K562 (cell line): Measurements from ENCODE around the gene FAM83D. TPM values are rescaled to one million over a fixed set of nuclear protein-coding genes. Genes with fewer than 3 reads are reported as not detected.

Experiments
- CTCF ChIP-seq, 3 experiments: IDR thresholded peaks in 2 of 3; conservative IDR thresholded peaks in 1 of 3; 2 replicates each; pipeline ENCODE4 v1.5.1; 2011 to 2012; ENCODE audit warnings: low read length in 3 of 3, mild to moderate bottlenecking in 3 of 3, control low read depth in 2 of 3, improper control_type of control experiment in 1 of 3, inconsistent platforms in 1 of 3, low read depth in 1 of 3, mixed read lengths in 1 of 3, moderate library complexity in 1 of 3; ENCODE audit not compliant: insufficient read depth in 2 of 3
- DACH1 ChIP-seq: fragments of 450-650 bp; IDR thresholded peaks from 2 replicates; pipeline ENCODE4 v1.6.1; 2018; ENCODE audit not compliant: partially characterized antibody
- EP400 ChIP-seq: fragments of 450-650 bp; IDR thresholded peaks from 2 replicates; pipeline ENCODE4 v1.6.1; 2017; ENCODE audit warnings: antibody characterized with exemption, mild to moderate bottlenecking, moderate library complexity
- FOXM1 ChIP-seq, 2 experiments: fragments of 450-650 bp in 1 of 2; sonication (generic) in 1 of 2; formaldehyde crosslinking in 1 of 2; IDR thresholded peaks; 2 replicates each; pipeline versions ENCODE4 v1.6.1 to v1.9.0; 2017 to 2022; ENCODE audit warnings: low read depth in 2 of 2, mild to moderate bottlenecking in 2 of 2, missing genetic modification reagents in 1 of 2, moderate library complexity in 1 of 2
- HDGF ChIP-seq: fragments of 450-650 bp; IDR thresholded peaks from 2 replicates; pipeline ENCODE4 v1.6.1; 2016
- HMGXB4 ChIP-seq: sonication (generic); formaldehyde crosslinking; IDR thresholded peaks from 2 replicates; pipeline ENCODE4 v1.8.1; 2023; ENCODE audit warnings: mild to moderate bottlenecking, missing genetic modification reagents
- MYC ChIP-seq, 2 experiments: fragments of 250-450 bp in 1 of 2; sonication (Bioruptor Pico) in 1 of 2; IDR thresholded peaks; 2 replicates each; pipeline versions ENCODE4 v1.5.1 to v1.6.1; 2012 to 2021; ENCODE audit warnings: low read depth in 2 of 2, borderline replicate concordance in 1 of 2, improper control_type of control experiment in 1 of 2, low read length in 1 of 2, mild to moderate bottlenecking in 1 of 2, moderate library complexity in 1 of 2
- NONO ChIP-seq, 2 experiments: fragments of 200-400 bp in 1 of 2; fragments of 450-650 bp in 1 of 2; formaldehyde crosslinking in 1 of 2; IDR thresholded peaks; 2 replicates each; pipeline ENCODE4 v1.6.1; 2017; ENCODE audit warnings: low read depth in 2 of 2, mild to moderate bottlenecking in 2 of 2, moderate library complexity in 2 of 2, low read length in 1 of 2
- POLR2H ChIP-seq: IDR thresholded peaks from 2 replicates; pipeline ENCODE4 v1.6.1; 2016; ENCODE audit warnings: missing genetic modification characterization, low read depth, mild to moderate bottlenecking, control low read depth, missing compliant biosample characterization, moderate library complexity
- RBM39 ChIP-seq: fragments of 200-400 bp; formaldehyde crosslinking; optimal IDR thresholded peaks from 2 replicates; pipeline ENCODE3; 2018; ENCODE audit warnings: low read depth, low read length
- SPI1 ChIP-seq: IDR thresholded peaks from 2 replicates; pipeline ENCODE4 v1.6.1; 2011; ENCODE audit warnings: low read depth, low read length, control low read depth, borderline replicate concordance
- SUPT5H ChIP-seq: fragments of 450-650 bp; IDR thresholded peaks from 2 replicates; pipeline ENCODE4 v1.6.1; 2016
- ZKSCAN1 ChIP-seq: fragments of 150-350 bp; IDR thresholded peaks from 2 replicates; pipeline ENCODE4 v1.6.1; 2016; ENCODE audit warnings: low read depth, low read length
- ZKSCAN3 ChIP-seq: fragments of 250-450 bp; sonication (Bioruptor Pico); IDR thresholded peaks from 2 replicates; pipeline ENCODE4 v1.4.0; 2020
- ZNF518B ChIP-seq: fragments of 250-450 bp; sonication (Bioruptor Pico); IDR thresholded peaks from 2 replicates; pipeline ENCODE4 v1.5.0; 2021; ENCODE audit warnings: mild to moderate bottlenecking, moderate library complexity
- ZNF551 ChIP-seq: fragments of 250-450 bp; sonication (Bioruptor Pico); IDR thresholded peaks from 2 replicates; pipeline ENCODE4 v1.5.0; 2021; ENCODE audit warnings: mild to moderate bottlenecking, moderate library complexity
- ZNF639 ChIP-seq, 2 experiments: fragments of 200-800 bp in 1 of 2; sonication (Bioruptor generic) in 1 of 2; sonication (generic) in 1 of 2; formaldehyde crosslinking in 1 of 2; IDR thresholded peaks in 1 of 2; conservative IDR thresholded peaks in 1 of 2; 2 replicates each; pipeline versions ENCODE4 v1.5.0 to v1.6.1; 2016 to 2020; ENCODE audit warnings: missing compliant biosample characterization in 1 of 2, missing genetic modification characterization in 1 of 2, missing genetic modification reagents in 1 of 2
- ZZZ3 ChIP-seq: fragments of 450-650 bp; IDR thresholded peaks from 2 replicates; pipeline ENCODE4 v1.6.1; 2016; ENCODE audit warnings: antibody characterized with exemption, mild to moderate bottlenecking, moderate library complexity
- polyA plus RNA-seq, 8 experiments: library from polyadenylated mRNA; depleted of rRNA in 4 of 8; stranded (reverse) in 5 of 8; unstranded in 3 of 8; fragments of >200 nt; fragmentation: Nextera tagmentation in 2 of 8; fragmentation: Illumina TruSeq in 1 of 8; extraction: Ambion mirVana in 2 of 8; extraction: Trizol in 1 of 8; gene quantifications; 2 replicates each; pipeline versions ENCODE4 v1.2.1 to v1.2.3, GENCODE V29; 2011 to 2014; ENCODE audit warnings: inconsistent platforms in 1 of 8, missing spikeins in 1 of 8
- total RNA-seq, 7 experiments: library from RNA; depleted of rRNA in 6 of 7; stranded (reverse); fragments of >200 nt in 6 of 7; fragmentation: Illumina TruSeq in 2 of 7; extraction: Trizol in 2 of 7; gene quantifications; 2 replicates each; pipeline versions ENCODE4 v1.2.1 to v1.2.3, GENCODE V29; 2011 to 2021; ENCODE audit warnings: low replicate concordance in 1 of 7

Gene FAM83D
- total and polyA plus RNA-seq, 9 of the 15 experiments (the other 6 are each of a cell fraction or from before 2014, with no cell fraction given), result 8.2 to 66.1 (median 43.5) TPM

- TF ChIP-seq ZZZ3 (no peak), FOXM1 (IDR thresholded peaks at IDR 0.05; ENCODE audit: low read depth) (0 out of 2 replicates have a peak, but pooled peaks have one; percentile 21), FOXM1 (CRISPR knock-in tag; IDR thresholded peaks at IDR 0.05; ENCODE audit: low read depth) (no peak), ZNF518B (no peak), HMGXB4 (CRISPR knock-in tag) (no peak), ZKSCAN3 (no peak), CTCF (IDR thresholded peaks at IDR 0.05 in 2 of 3, conservative IDR thresholded peaks at IDR 0.05 in 1 of 3; ENCODE audit: insufficient read depth in 2 of 3, low read depth in 1 of 3, low read length in 3 of 3) (no peak), NONO (IDR thresholded peaks at IDR 0.05; ENCODE audit: low read depth in 2 of 2, low read length in 1 of 2) (no peak), EP400 (no peak), MYC (IDR thresholded peaks at IDR 0.05; ENCODE audit: low read depth, low read length) (no peak), MYC (CRISPR knock-in tag; IDR thresholded peaks at IDR 0.05; ENCODE audit: borderline replicate concordance, low read depth) (no peak), DACH1 (peak; percentile 17), HDGF (no peak), ZNF639 (CRISPR knock-in tag; conservative IDR thresholded peaks at IDR 0.05 in 1 of 2, IDR thresholded peaks at IDR 0.05 in 1 of 2) (no peak), POLR2H (no peak), ZNF551 (no peak), SUPT5H (no peak), SPI1 (peak; percentile 33; the same call in 1 of the 2 replicates), RBM39 (no peak), ZKSCAN1 (no peak)
Measured at GRCh38 chr20:38995536-38996044, 69.4 kb downstream of the FAM83D start (continued).
